Inflammatory macrophage (primary cell): ENCODE data around the gene SAMD8.
"Not testable (repeated sequence)": the region's sequence is repeated elsewhere in the genome, so short reads cannot be mapped to it uniquely, and the experiment has no call there.

ENCODE experiments used
- DNase-seq, 2 donors: peaks; one replicate each; pipeline ENCODE4 v3.0.0-alpha.2; 2020 to 2022

The SAMD8 gene

GRCh38 chr10:75086278-75086934 is 25.1 kb upstream of the SAMD8 start:
- no peak for DNase-seq

- DNase-seq = no peak
Measured at GRCh38 chr10:75088640-75089039, 22.8 kb upstream of the SAMD8 start.

GRCh38 chr10:75089634-75090033 is 21.8 kb upstream of the SAMD8 start:
- no peak for DNase-seq

GRCh38 chr10:75091146-75091545 is 20.3 kb upstream of the SAMD8 start:
- no peak for DNase-seq

GRCh38 chr10:75094465-75094864 is 17.0 kb upstream of the SAMD8 start:
- DNase-seq = no peak

GRCh38 chr10:75095631-75096030 is 15.8 kb upstream of the SAMD8 start:
- DNase-seq = no peak

GRCh38 chr10:75096749-75097148 is 14.7 kb upstream of the SAMD8 start:
- DNase-seq = no peak

- peak in 1 of 2 donors; percentile 47 for DNase-seq
Measured at GRCh38 chr10:75097666-75098285, 13.7 kb upstream of the SAMD8 start.

- no peak for DNase-seq
Measured at GRCh38 chr10:75098902-75099673, 12.4 kb upstream of the SAMD8 start.

- peak; percentile 73 to 79 for DNase-seq
Measured at GRCh38 chr10:75099952-75100763, 11.3 kb upstream of the SAMD8 start.

GRCh38 chr10:75100764-75101291 is 10.6 kb upstream of the SAMD8 start:
- DNase-seq = no peak

- DNase-seq = no peak
Measured at GRCh38 chr10:75101416-75102251, 9.8 kb upstream of the SAMD8 start.

- no peak for DNase-seq
Measured at GRCh38 chr10:75102830-75103673, 8.4 kb upstream of the SAMD8 start.

GRCh38 chr10:75103881-75104686 is 7.4 kb upstream of the SAMD8 start:
- DNase-seq = peak; percentile 56 to 67

- DNase-seq = peak in 1 of 2 donors; percentile 17
Measured at GRCh38 chr10:75104842-75105241, 6.6 kb upstream of the SAMD8 start.

GRCh38 chr10:75105576-75106197 is 5.8 kb upstream of the SAMD8 start:
- no peak for DNase-seq

GRCh38 chr10:75106242-75106641 is 5.2 kb upstream of the SAMD8 start:
- no peak for DNase-seq

GRCh38 chr10:75106891-75107290 is 4.6 kb upstream of the SAMD8 start:
- DNase-seq = not testable (repeated sequence)
